Activated B cell treated with CpG ODN at 0.5 μM for 24 hours (primary cell): Measurements from ENCODE around the gene CACTIN. TPM values are rescaled to one million over a fixed set of nuclear protein-coding genes. Genes with fewer than 3 reads are reported as not detected.
A peak's percentile ranks its signal among the peaks of the same experiment; 100 is the strongest.

ENCODE experiments used
- ATAC-seq: fragments of 200-7000 bp; cut with Tn5 transposase; one replicate; pipeline ENCODE4 v1.10.0; 2021; ENCODE audit warnings: low read depth, mild to moderate bottlenecking, moderate library complexity
- CTCF ChIA-PET: fragments of 350-600 bp; sonication (Branson Sonifier 250); formaldehyde crosslinking; loops from one replicate; lab custom pipeline; 2021; ENCODE audit warnings: antibody characterized with exemption; lab: Charles Lee
- POLR2A ChIA-PET: fragments of 350-600 bp; sonication (Branson Sonifier 250); formaldehyde crosslinking; loops from one replicate; lab custom pipeline; 2021; ENCODE audit warnings: antibody characterized with exemption; lab: Charles Lee
- DNase-seq: peaks from one replicate; pipeline ENCODE4 v3.0.0; 2022
- H3K27ac Mint-ChIP-seq: one replicate; pipeline ENCODE4 v1.8.0; 2020; ENCODE audit warnings: mixed read lengths
- H3K27me3 Mint-ChIP-seq: one replicate; pipeline ENCODE4 v1.8.0; 2021; ENCODE audit warnings: mixed read lengths
- H3K36me3 Mint-ChIP-seq: one replicate; pipeline ENCODE4 v1.8.0; 2021; ENCODE audit warnings: low read depth, mixed read lengths
- H3K4me1 Mint-ChIP-seq: one replicate; pipeline ENCODE4 v1.8.0; 2021; ENCODE audit warnings: mixed read lengths
- H3K4me3 Mint-ChIP-seq: one replicate; pipeline ENCODE4 v1.8.0; 2020; ENCODE audit warnings: mild to moderate bottlenecking, mixed read lengths
- H3K9me3 Mint-ChIP-seq: one replicate; pipeline ENCODE4 v1.8.0; 2020; ENCODE audit warnings: mixed read lengths
- intact Hi-C: fragments of 100-400 bp; cut with micrococcal nuclease; formaldehyde crosslinking; loops from one replicate; pipeline ENCODE4 v1.15.1; 2024
- total RNA-seq: library from RNA; stranded (reverse); gene quantifications from 2 replicates; pipeline ENCODE4 v1.2.3, GENCODE V29; 2022
- TF ChIP-seq, protein P1 (sequence below): fragments of 200-600 bp; IDR thresholded peaks from one replicate; pipeline ENCODE4 v1.8.0; 2022; ENCODE audit warnings: antibody characterized with exemption, mild to moderate bottlenecking

Gene CACTIN
- total RNA-seq, 1 donor from 2014 or later, result 48.1 TPM

DNA sequence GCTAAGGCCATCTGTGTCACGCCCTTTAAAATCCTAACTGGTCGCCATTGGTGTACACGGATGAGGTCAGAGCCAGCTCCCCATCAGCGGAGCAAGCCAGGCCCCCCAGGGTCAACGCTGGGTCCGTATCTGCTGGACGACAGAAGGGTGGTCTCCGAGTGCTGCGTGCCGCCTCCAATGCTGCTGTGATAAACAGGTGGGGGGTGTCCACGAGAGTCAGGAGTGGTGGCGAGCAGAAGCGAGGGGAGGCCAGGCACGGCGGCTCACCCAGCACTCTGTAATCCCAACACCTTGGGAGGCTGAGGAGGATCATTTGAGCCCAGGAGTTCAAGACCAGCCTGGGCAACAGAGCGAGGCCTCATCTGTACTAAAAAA lies 30.8 kb upstream of the CACTIN start:
- TF ChIP-seq, protein P1, sequence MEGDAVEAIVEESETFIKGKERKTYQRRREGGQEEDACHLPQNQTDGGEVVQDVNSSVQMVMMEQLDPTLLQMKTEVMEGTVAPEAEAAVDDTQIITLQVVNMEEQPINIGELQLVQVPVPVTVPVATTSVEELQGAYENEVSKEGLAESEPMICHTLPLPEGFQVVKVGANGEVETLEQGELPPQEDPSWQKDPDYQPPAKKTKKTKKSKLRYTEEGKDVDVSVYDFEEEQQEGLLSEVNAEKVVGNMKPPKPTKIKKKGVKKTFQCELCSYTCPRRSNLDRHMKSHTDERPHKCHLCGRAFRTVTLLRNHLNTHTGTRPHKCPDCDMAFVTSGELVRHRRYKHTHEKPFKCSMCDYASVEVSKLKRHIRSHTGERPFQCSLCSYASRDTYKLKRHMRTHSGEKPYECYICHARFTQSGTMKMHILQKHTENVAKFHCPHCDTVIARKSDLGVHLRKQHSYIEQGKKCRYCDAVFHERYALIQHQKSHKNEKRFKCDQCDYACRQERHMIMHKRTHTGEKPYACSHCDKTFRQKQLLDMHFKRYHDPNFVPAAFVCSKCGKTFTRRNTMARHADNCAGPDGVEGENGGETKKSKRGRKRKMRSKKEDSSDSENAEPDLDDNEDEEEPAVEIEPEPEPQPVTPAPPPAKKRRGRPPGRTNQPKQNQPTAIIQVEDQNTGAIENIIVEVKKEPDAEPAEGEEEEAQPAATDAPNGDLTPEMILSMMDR, result no peak
- ChIA-PET CTCF (no interaction called here), POLR2A (interaction anchor here (2.3 kb wide), 1 partner anchor 9 kb away, joined by 7 read pairs; no protein-coding TSS in a partner anchor)
- ATAC-seq (no peak), DNase-seq (no peak)
- no peaks in the 10 kb centered on the region for H3K9me3 Mint-ChIP-seq
- H3K36me3 Mint-ChIP-seq, result peaks cover 46% of the 10 kb centered on the region
- H3K4me1 Mint-ChIP-seq, result peaks cover 4% of the 10 kb centered on the region
- intact Hi-C loops, result no loop called here
- H3K27me3 Mint-ChIP-seq, result no peaks in the 10 kb centered on the region
- no peak overlapping the region for H3K27ac Mint-ChIP-seq
- no peak overlapping the region for H3K4me3 Mint-ChIP-seq

DNA sequence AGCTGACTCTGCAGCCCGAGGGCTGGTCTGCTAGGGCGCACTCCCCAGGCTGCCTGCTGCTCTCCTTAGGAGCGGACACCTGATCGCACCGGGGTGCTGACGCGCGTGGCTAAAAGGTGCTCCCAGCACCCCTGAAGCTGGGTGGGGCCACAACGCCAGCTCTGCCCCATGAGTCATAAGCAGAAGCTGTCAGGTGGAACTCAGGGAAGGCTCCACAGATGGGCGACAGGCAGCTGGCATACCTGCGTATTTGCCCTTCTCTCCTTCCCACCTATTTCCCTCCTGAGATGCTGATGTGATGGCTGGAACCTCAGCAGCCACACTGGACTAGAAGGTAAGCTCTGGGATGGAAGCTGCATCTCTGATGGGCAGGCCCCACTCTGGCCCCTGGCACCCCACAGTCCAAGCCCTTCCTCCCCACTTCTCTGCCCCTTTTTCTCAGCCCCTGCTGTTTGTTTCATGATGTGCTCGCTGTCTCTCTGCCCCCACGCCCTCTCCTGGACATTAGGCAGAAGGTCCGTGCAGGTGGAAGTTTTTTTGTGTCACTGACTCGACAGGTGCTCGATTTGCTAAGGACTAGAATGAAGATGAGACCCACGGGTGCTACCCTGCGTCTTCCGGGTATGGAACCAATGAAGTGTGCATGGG lies 30.3 kb upstream of the CACTIN start:
- DNase-seq, result no peak
- H3K27ac Mint-ChIP-seq, result peak overlapping the region; percentile 24
- peak; percentile 13 for ATAC-seq
- no peak overlapping the region for H3K4me3 Mint-ChIP-seq
- TF ChIP-seq, protein P1, result no peak
- H3K36me3 Mint-ChIP-seq, result peaks cover 48% of the 10 kb centered on the region
- CTCF ChIA-PET, result no interaction called here
- intact Hi-C loops, result no loop called here
- no peaks in the 10 kb centered on the region for H3K9me3 Mint-ChIP-seq
- POLR2A ChIA-PET, result interaction anchor here (2.3 kb wide), 1 partner anchor 9 kb away, joined by 7 read pairs; no protein-coding TSS in a partner anchor
- no peaks in the 10 kb centered on the region for H3K27me3 Mint-ChIP-seq
- peaks cover 4% of the 10 kb centered on the region for H3K4me1 Mint-ChIP-seq

DNA sequence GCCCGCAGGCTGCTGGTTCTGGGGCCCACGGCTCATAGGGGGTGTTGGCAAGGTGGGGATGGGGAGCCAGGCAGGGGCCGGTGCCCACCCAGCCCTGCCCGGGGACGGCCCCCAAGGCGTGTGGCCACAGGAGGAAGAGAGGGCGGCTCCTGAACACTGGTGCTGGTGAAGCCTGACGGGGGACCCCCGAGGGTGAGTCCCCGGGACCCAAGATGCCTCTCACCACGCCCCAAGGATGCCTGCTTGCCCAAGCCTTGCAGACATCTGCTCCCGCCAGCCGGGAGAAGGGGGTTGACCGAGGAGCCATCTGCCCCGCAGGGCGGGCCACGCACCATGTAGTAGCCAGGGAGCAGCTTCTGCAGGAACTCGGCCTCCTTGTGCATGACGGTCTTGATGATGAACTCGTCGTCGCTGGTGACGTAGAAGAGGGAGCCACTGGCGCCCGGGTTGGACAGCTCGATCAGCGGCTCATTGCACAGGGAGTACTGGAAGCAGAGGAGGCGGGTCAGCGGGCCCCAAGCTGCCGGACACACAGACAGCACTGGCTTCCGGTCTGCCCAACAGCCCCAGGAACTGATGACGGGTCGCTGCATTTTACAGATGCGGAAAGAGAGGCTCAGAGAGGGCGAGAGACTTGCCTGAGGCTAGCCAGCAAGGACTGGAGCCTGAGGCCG lies 29.6 kb upstream of the CACTIN start:
- H3K4me3 Mint-ChIP-seq, result no peak overlapping the region
- intact Hi-C loops, result no loop called here
- H3K9me3 Mint-ChIP-seq, result no peaks in the 10 kb centered on the region
- CTCF ChIA-PET, result interaction anchor here (1.5 kb wide), 1 partner anchor 111 kb away, joined by 5 read pairs; no protein-coding TSS in a partner anchor
- H3K27me3 Mint-ChIP-seq, result no peaks in the 10 kb centered on the region
- H3K27ac Mint-ChIP-seq, result peak overlapping the region; percentile 24
- H3K36me3 Mint-ChIP-seq, result peaks cover 46% of the 10 kb centered on the region
- H3K4me1 Mint-ChIP-seq, result peaks cover 4% of the 10 kb centered on the region
- TF ChIP-seq, protein P1, result no peak
- POLR2A ChIA-PET, result interaction anchor here (2.3 kb wide), 1 partner anchor 10 kb away, joined by 7 read pairs; no protein-coding TSS in a partner anchor
- DNase-seq (no peak), ATAC-seq (peak; percentile 41)

DNA sequence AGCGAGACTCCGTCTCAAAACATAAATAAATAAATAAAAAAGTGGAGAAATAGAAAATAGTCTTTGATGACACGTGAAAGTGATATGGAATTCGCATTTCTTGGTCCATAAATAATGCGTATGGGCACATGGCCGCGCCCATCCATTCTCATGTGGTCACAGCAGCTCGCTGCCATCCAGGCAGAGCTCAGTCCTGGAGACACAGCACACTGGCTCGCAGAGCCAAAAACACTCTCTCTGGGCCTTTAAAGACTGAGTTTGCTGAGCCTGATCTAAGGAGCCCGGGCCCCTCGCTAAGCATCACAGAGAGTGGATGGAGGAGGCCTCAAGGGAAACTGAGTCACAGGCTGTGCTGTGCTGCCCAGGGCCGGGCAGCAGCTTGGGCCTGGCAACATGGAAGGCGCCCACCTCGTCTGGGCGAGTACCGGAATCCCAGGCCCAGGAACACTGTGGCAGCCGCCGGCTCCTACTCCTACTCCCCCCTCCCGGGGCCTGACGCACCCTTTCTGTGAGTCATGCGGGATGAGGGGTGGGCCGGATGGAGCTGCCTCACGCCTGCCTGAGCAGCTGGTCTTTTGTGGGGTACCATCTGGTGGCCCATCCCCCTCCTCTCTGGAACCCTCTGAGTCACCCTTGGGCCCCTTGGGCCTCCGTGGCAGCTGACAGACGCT lies 28.9 kb upstream of the CACTIN start:
- TF ChIP-seq, protein P1, result no peak
- intact Hi-C loops, result no loop called here
- H3K27ac Mint-ChIP-seq, result no peak overlapping the region
- H3K4me3 Mint-ChIP-seq, result no peak overlapping the region
- peak; percentile 78 for ATAC-seq
- H3K9me3 Mint-ChIP-seq, result no peaks in the 10 kb centered on the region
- peaks cover 4% of the 10 kb centered on the region for H3K4me1 Mint-ChIP-seq
- H3K27me3 Mint-ChIP-seq, result no peaks in the 10 kb centered on the region
- H3K36me3 Mint-ChIP-seq, result peaks cover 43% of the 10 kb centered on the region
- POLR2A ChIA-PET, result interaction anchor here (2.3 kb wide), 1 partner anchor 10 kb away, joined by 7 read pairs; no protein-coding TSS in a partner anchor
- peak; percentile 26 for DNase-seq
- CTCF ChIA-PET, result interaction anchor here (1.5 kb wide), 1 partner anchor 110 kb away, joined by 5 read pairs; no protein-coding TSS in a partner anchor
